HG03558 (cell line): ENCODE measurements around the gene GALNTL6.

Source experiments
- ATAC-seq: cut with Tn5 transposase; IDR thresholded peaks from one replicate; pipeline ENCODE4 v1.9.1; 2021; ENCODE audit warnings: moderate number of reproducible peaks; ENCODE audit not compliant: unreplicated experiment; ENCODE audit errors: extremely low read depth

Gene GALNTL6

GRCh38 chr4:171983935-171984805 lies 171.0 kb downstream of the GALNTL6 start:
- ATAC-seq: no peak

- no peak for ATAC-seq
Observed at GRCh38 chr4:171985129-171985528, 171.9 kb downstream of the GALNTL6 start.

DNA sequence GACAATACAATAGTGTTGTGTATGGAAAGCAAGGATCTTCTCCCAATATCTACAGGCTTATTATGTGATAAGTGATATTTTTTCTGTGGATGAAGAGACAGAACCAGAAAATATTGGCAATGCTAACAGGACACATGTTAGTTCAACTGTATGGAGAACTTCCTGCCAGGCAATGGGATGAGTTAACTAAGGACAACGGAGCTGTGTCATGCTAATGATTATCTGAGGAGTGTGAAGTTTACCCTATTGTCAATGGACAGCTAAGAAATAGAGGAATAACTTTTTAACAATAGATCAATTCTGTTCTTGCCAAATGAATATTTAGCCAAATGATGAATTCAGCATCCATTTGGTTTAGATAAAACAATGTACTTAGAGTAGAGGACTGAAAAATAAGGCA lies 180.0 kb downstream of the GALNTL6 start:
- no peak for ATAC-seq

DNA sequence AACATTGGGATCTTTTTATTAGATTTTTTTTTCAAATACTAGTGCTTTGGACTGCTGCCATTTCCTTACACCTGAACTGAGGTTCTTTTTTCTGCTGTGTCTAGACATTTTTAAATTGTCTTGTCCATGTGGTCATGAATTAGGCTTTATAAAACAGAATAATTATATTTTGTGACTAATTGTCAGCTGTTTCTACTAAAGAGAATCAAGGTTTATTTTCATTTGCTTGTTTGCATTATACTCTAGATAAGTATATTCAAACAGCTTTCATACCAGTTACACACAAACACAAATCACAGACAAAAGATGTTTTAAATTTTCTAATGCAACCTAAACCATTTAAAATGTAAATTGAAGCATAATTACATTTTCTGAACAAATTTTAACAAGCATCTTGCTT lies 194.7 kb downstream of the GALNTL6 start:
- ATAC-seq: no peak

- no peak for ATAC-seq
Observed at GRCh38 chr4:172009446-172010230, 196.4 kb downstream of the GALNTL6 start.

- ATAC-seq: no peak
Observed at GRCh38 chr4:172011196-172011595, 198.0 kb downstream of the GALNTL6 start.

DNA sequence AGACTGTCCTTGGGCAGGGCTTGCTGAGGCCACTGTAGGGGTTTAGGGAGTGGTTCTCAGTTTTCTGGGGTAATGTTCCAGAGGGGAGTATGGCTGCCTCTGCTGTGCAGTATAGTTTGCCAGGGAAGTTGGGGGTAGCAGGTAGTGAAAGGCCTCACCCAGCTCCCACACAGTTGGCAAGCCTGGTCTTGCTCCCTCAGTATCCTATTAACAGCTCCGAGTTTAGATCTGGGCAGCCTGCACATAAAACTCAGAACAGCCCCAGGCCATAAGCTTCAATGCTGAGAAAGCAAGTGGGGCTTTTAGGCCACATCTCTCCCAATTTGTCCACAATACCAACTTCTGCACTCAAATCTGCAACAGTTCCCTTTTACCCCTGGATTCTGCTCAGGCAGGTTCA lies 205.2 kb downstream of the GALNTL6 start:
- ATAC-seq: no peak

DNA sequence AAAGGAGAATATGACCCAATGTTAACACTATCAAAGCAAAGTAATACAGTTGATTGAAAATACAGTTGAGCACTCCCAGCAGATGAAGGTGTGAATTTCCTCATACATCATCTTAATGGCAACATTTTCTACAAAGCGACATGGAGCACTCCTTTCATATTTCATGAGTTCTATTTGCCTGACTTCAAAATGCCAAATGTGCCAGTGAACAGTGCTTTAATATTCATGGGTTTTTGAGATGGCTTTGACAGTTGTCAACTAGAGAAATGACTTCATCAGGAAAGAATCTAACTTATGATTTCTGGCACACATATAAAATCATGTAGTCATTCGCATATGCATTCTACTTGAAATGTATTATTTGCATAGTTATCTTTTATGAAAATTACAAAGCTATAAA lies 222.4 kb downstream of the GALNTL6 start:
- ATAC-seq: no peak

GRCh38 chr4:172040766-172041165 lies 227.6 kb downstream of the GALNTL6 start:
- ATAC-seq: no peak

GRCh38 chr4:172042714-172043114 lies 229.5 kb downstream of the GALNTL6 start:
- ATAC-seq: no peak

DNA sequence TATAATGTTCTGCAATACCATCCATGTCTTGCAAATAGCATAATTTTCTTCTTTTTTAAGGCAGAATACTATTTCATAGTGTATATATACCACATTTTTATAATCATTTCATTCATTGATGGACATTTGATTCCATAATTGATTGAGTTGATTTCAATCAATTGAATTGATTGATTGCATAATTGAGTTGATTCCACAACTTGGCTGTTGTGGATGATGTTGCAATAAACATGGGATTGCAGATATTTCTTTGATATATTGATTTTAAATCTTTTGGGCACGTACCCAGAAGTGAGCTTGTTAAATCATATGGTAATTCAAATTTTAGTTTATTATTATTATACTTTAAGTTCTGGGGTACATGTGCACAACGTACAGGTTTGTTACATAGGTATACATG lies 232.8 kb downstream of the GALNTL6 start:
- ATAC-seq: no peak

DNA sequence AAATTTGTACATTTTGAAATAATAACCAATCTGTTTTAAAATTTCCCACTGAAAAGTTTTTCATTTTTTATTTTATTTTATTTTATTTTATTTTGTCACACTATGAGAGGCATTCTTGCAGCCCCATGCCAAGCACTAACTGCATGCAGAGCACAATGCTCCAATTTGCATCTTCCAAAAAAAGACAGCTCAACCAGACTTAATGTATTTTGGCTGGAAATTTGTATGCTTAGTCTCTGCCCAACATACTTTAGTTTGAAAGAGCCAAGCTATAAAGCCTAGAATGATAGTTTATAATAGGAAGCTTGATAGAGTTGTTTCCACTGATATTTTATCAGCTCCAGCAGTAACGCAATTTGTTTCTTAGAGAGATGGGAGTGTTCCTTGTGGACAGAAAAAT lies 235.5 kb downstream of the GALNTL6 start:
- ATAC-seq: no peak

DNA sequence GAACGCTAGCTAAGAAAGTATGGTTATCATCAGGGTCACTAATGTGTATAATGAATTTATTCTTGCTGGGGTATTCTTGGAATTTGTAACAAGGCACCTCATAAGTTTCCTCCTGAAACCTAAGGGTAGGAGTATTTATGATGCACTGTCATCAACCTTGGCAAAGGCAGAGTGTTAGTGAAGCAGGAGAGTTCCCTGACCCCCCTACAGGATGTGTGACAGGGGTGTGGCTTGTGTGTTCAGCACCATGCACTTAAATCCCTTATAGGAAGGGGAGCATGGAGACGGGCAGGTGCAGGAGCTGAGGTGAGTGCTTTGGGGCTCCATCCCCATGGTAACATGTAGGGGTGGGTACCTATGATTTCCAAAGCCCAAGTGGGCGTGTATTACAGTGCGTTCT lies 237.7 kb downstream of the GALNTL6 start:
- ATAC-seq: no peak

- no peak for ATAC-seq
Observed at GRCh38 chr4:172055046-172055445, 241.8 kb downstream of the GALNTL6 start.

DNA sequence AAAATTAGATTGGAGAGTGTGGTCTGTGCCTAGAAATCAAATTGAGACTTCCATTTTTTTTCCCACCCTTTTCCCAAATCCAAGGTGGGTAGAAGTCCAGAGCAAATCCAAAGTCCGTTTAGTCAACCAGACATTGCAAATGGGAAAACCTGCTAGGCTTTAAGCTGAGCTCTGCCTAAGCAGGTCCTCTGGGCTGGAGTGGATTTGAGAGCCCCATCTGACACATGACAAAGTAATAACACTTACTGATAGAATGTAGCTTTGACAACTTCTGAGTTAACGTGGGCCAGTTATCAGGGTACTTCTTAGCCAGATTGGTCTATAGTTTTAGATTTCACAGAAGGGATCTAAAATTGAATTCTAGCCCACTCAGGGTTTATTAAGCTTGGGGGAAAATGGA lies 242.3 kb downstream of the GALNTL6 start:
- no peak for ATAC-seq

DNA sequence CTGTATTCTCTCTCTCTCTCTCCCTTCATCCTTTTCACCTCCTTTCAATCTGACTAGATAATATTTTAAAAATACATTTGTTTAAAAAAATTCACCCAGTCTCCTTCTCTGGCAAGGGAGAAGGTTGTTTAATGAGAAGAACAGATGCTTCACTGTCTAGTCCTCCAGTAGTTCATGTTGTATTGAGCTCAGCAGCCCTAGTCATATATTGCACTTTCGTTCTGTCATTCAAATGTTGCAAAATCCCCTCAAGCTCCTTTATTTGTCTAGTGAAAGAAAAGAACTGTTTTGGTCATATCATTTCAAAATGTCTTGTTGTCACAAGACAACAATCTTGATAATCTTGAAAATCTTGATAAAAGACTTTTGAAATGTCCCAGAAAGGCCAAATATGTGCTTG lies 248.0 kb downstream of the GALNTL6 start:
- ATAC-seq: no peak

DNA sequence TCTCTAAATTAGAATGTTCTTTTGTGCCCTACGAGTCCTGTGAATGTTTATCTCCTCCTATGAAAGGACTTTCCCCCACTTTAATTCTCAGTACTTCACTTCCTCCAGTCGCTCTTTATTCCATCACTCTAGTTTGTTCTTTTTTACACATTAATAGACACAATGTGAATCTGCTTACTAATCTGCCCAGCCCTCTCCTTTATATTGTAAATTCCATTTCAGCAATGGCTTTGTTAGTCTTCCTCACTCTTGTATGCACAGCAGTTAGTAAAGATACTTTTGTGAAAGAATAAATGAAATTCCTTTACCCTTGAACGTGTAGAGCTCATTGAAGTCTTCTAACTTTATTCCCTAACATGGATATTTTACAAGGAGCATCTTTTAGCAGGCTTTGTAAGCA lies 255.3 kb downstream of the GALNTL6 start:
- ATAC-seq: no peak

DNA sequence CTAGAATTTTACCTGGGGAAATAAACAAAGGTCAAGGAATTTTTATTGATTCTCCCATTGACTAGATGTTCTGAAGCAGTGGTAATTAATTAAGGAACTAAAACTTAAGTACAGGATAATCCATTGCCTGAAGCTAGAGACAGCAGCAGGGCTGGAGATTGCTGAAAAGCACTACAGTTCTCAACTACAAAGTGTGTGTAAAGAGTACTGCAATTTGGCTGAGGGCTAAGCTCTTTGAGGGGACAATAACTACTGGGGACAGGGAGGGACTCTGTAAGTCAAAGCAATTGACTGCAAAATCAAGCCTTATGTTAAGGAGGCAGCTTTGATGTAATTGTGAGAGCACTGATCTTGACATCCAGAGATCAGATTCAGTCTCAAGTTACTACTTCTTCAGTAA lies 260.4 kb downstream of the GALNTL6 start:
- ATAC-seq: no peak

GRCh38 chr4:172083272-172083671 lies 270.1 kb downstream of the GALNTL6 start:
- ATAC-seq: no peak

- no peak for ATAC-seq
Observed at GRCh38 chr4:172088556-172088955, 275.4 kb downstream of the GALNTL6 start.

DNA sequence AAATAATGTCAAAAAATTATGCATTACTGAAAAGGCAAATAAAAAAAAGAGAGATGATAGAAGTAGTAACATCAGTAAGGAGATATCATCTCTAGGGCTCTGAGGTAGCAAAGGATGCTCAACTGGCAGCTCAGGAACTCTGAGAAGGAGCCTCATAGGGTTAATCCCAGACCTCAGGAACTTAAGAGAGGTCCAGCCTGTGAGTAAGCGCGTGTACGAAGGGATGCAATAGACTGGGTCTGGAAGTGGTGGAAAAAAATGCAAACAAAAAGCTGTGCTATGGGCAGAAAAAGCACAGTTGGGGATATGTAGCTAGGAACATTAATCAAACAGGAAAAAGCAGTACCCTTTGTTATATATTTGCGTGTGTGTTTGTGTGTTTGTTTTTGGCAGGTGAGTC lies 282.0 kb downstream of the GALNTL6 start:
- ATAC-seq: no peak

- ATAC-seq: no peak
Observed at GRCh38 chr4:172096786-172097185, 283.6 kb downstream of the GALNTL6 start.
